CD4-positive, alpha-beta T cell (primary cell): ENCODE measurements around the gene BDH2. TPM values are rescaled to one million over a fixed set of nuclear protein-coding genes. Genes with fewer than 3 reads are reported as not detected.

Experiments
- ATAC-seq: fragments of 200-7000 bp; cut with Tn5 transposase; one replicate; pipeline ENCODE4 v1.10.0; 2022; ENCODE audit warnings: mild to moderate bottlenecking; ENCODE audit not compliant: poor library complexity
- CTCF ChIA-PET: fragments of 350-600 bp; sonication (Branson Sonifier 250); formaldehyde crosslinking; loops from one replicate; lab custom pipeline; 2021; ENCODE audit warnings: antibody characterized with exemption, inconsistent platforms; lab: Charles Lee
- POLR2A ChIA-PET: fragments of 350-600 bp; sonication (Branson Sonifier 250); formaldehyde crosslinking; loops from one replicate; lab custom pipeline; 2021; ENCODE audit warnings: antibody characterized with exemption, inconsistent platforms; lab: Charles Lee
- DNase-seq, 14 experiments: peaks; one replicate each; pipeline ENCODE4 v3.0.0-alpha.2; 2013 to 2020; ENCODE audit warnings: mixed read lengths in 2 of 14
- H3K27ac ChIP-seq, 2 donors: one replicate each; pipeline versions ENCODE4 v1.5.1 to v1.7.0; 2013; ENCODE audit warnings: low read length in 2 of 2, low read depth in 1 of 2, mild to moderate bottlenecking in 1 of 2
- H3K27me3 ChIP-seq, 2 experiments: 1 replicate in 1 of 2; 2 replicates in 1 of 2; pipeline versions ENCODE4 v1.6.1 to v1.7.0; 2013; ENCODE audit warnings: low read length in 2 of 2, control low read depth in 1 of 2, mild to moderate bottlenecking in 1 of 2, moderate library complexity in 1 of 2; ENCODE audit not compliant: insufficient read depth in 2 of 2, control insufficient read depth in 1 of 2
- H3K36me3 ChIP-seq: one replicate; pipeline ENCODE4 v1.6.1; 2013; ENCODE audit warnings: low read length, control low read depth; ENCODE audit not compliant: insufficient read depth
- H3K4me1 ChIP-seq: one replicate; pipeline ENCODE4 v1.6.1; 2013; ENCODE audit warnings: low read length, control low read depth; ENCODE audit not compliant: insufficient read depth
- H3K4me3 ChIP-seq: one replicate; pipeline ENCODE4 v1.5.1; 2013; ENCODE audit warnings: mild to moderate bottlenecking, low read length, moderate library complexity
- H3K9me3 ChIP-seq, 2 experiments: 1 replicate in 1 of 2; 2 replicates in 1 of 2; pipeline versions ENCODE4 v1.6.1 to v1.7.0; 2013; ENCODE audit warnings: low read length in 2 of 2, mild to moderate bottlenecking in 2 of 2, control low read depth in 1 of 2, moderate library complexity in 1 of 2; ENCODE audit not compliant: control insufficient read depth in 1 of 2, insufficient read depth in 1 of 2
- H3K27ac Mint-ChIP-seq: one replicate; pipeline ENCODE4 v1.8.0; 2020; ENCODE audit warnings: mixed read lengths
- H3K27me3 Mint-ChIP-seq: one replicate; pipeline ENCODE4 v1.8.0; 2021; ENCODE audit warnings: mixed read lengths
- H3K36me3 Mint-ChIP-seq: one replicate; pipeline ENCODE4 v1.8.0; 2021; ENCODE audit warnings: low read depth, mixed read lengths
- H3K4me1 Mint-ChIP-seq: one replicate; pipeline ENCODE4 v1.8.0; 2021; ENCODE audit warnings: low read depth, mixed read lengths
- H3K4me3 Mint-ChIP-seq: one replicate; pipeline ENCODE4 v1.8.0; 2020; ENCODE audit warnings: mild to moderate bottlenecking, mixed read lengths
- H3K9me3 Mint-ChIP-seq: one replicate; pipeline ENCODE4 v1.8.0; 2020; ENCODE audit warnings: mixed read lengths
- CTCF ChIP-seq: fragments of 200-600 bp; IDR thresholded peaks from one replicate; pipeline ENCODE4 v1.8.0; 2022; ENCODE audit warnings: antibody characterized with exemption, mild to moderate bottlenecking
- intact Hi-C, 2 experiments: fragments of 100-400 bp; cut with DNase I in 1 of 2; cut with micrococcal nuclease in 1 of 2; formaldehyde crosslinking; loops; one replicate each; pipeline versions ENCODE4 v1.15.1 to v1.9.0; 2023 to 2025; cut with DNase I, micrococcal nuclease
- total RNA-seq, 174 experiments: library from RNA in 2 of 174; stranded (reverse) in 2 of 174; gene quantifications; one replicate each; pipeline ENCODE4 v1.2.3 and lab custom pipeline; 2021 to 2026

BDH2 gene
- total RNA-seq, 2 experiments from 2014 or later = 9.9 to 10.3 TPM

- peaks cover 39% of the 10 kb centered on the region for H3K36me3 ChIP-seq
- H3K4me1 Mint-ChIP-seq = no peaks in the 10 kb centered on the region
Observed at GRCh38 chr4:103085555-103086196, 14.0 kb downstream of the BDH2 start.

GRCh38 chr4:103079621-103080020, 20.0 kb downstream of the BDH2 start:
- POLR2A ChIA-PET = no interaction called here
- no peaks in the 10 kb centered on the region for H3K9me3 Mint-ChIP-seq

More at GRCh38 chr4:103085555-103086196, 14.0 kb downstream of the BDH2 start:
- DNase-seq (no peak), ATAC-seq (no peak)
- POLR2A ChIA-PET = no interaction called here
- H3K9me3 ChIP-seq = no peaks in the 10 kb centered on the region
- no peak overlapping the region for H3K4me3 ChIP-seq
- CTCF ChIA-PET = no interaction called here
- no peak overlapping the region for H3K27ac ChIP-seq
- no peaks in the 10 kb centered on the region for H3K9me3 Mint-ChIP-seq
- intact Hi-C loops = no loop called here
- peaks cover 73% of the 10 kb centered on the region for H3K36me3 Mint-ChIP-seq
- no peaks in the 10 kb centered on the region for H3K4me1 ChIP-seq
- H3K4me3 Mint-ChIP-seq = no peak overlapping the region
- H3K27ac Mint-ChIP-seq = no peak overlapping the region
- no peaks in the 10 kb centered on the region for H3K27me3 ChIP-seq
- TF ChIP-seq CTCF = no peak
- no peaks in the 10 kb centered on the region for H3K27me3 Mint-ChIP-seq

GRCh38 chr4:103076747-103077347, 22.8 kb downstream of the BDH2 start, which contains the start of gene SLC9B2:
Gene SLC9B2 (minus strand): TSS chr4:103076761. CDS start chr4:103067550, 9,211 bp downstream.
- no peaks in the 10 kb centered on the region for H3K9me3 ChIP-seq
- H3K27ac ChIP-seq = peak within 1 kb of the TSS; percentile 78 to 88
- intact Hi-C loops = loop anchor here (1.0 to 5.0 kb wide), 2 partner anchors 55 to 58 kb away; partner anchors contain the start of gene SLC9B1 (in 1 of the 2)
- no peaks in the 10 kb centered on the region for H3K36me3 ChIP-seq
- no peaks in the 10 kb centered on the region for H3K27me3 ChIP-seq
- H3K27ac Mint-ChIP-seq = peak within 1 kb of the TSS; percentile 94
- peak within 1 kb of the TSS; percentile 88 for H3K4me3 Mint-ChIP-seq
- POLR2A ChIA-PET = interaction anchor here (0.8 to 2.6 kb wide), 13 partner anchors 12 to 731 kb away, joined by 3 to 24 read pairs (median 6); partner anchors contain the start of genes BDH2, CISD2, MANBA and SLC39A8
- H3K4me3 ChIP-seq = peak within 1 kb of the TSS; percentile 81
- H3K36me3 Mint-ChIP-seq = peaks cover 28% of the 10 kb centered on the region
- DNase-seq (peak in 3 of 14 experiments; percentile 14 to 48 (median 38)), ATAC-seq (peak; percentile 52)
- no peaks in the 10 kb centered on the region for H3K27me3 Mint-ChIP-seq
- no peak for TF ChIP-seq CTCF
- peaks cover 17% of the 10 kb centered on the region for H3K4me1 ChIP-seq
- CTCF ChIA-PET = interaction anchor here (0.9 to 1.6 kb wide), 3 partner anchors 15 to 486 kb away, joined by 3 to 7 read pairs (median 4); partner anchors contain the start of gene UBE2D3
- peaks cover 59% of the 10 kb centered on the region for H3K4me1 Mint-ChIP-seq
- H3K9me3 Mint-ChIP-seq = no peaks in the 10 kb centered on the region

More at GRCh38 chr4:103079621-103080020, 20.0 kb downstream of the BDH2 start:
- H3K27me3 ChIP-seq = no peaks in the 10 kb centered on the region
- intact Hi-C loops = loop anchor here in 1 of 2 experiments (5.0 kb wide), 1 partner anchor 57 kb away; no protein-coding TSS in a partner anchor
- H3K27ac ChIP-seq = no peak overlapping the region
- Mint-ChIP-seq H3K4me3 (no peak overlapping the region), H3K36me3 (peaks cover 36% of the 10 kb centered on the region), H3K27me3 (no peaks in the 10 kb centered on the region), H3K27ac (peak overlapping the region; percentile 42), H3K4me1 (peaks cover 36% of the 10 kb centered on the region)
- peaks cover 17% of the 10 kb centered on the region for H3K4me1 ChIP-seq
- H3K9me3 ChIP-seq = no peaks in the 10 kb centered on the region
- CTCF ChIA-PET = interaction anchor here (1.0 to 1.7 kb wide), 2 partner anchors 33 to 252 kb away, joined by 3 to 9 read pairs; no protein-coding TSS in a partner anchor
- no peak for DNase-seq
- H3K36me3 ChIP-seq = no peaks in the 10 kb centered on the region
- TF ChIP-seq CTCF = no peak
- H3K4me3 ChIP-seq = no peak overlapping the region
- no peak for ATAC-seq
